Measurements from ENCODE around the gene OIP5.

GRCh38 chr15:41269887-41270286, 62.5 kb downstream of the OIP5 start:
- TF ChIP-seq CTCF (IDR thresholded peaks at IDR 0.05; ENCODE audit: low read length) (no peak), EZH2phosphoT487 (IDR thresholded peaks at IDR 0.05; ENCODE audit: low read length) (no peak)
